ENCODE data around the gene CPSF2. TPM values are rescaled to one million over a fixed set of nuclear protein-coding genes. Genes with fewer than 3 reads are reported as not detected.

Gene CPSF2
- total and polyA plus RNA-seq, 2 of the 13 experiments (the other 11 are each of a cell fraction or from before 2014, with no cell fraction given): 14.3 to 67.9 TPM

DNA sequence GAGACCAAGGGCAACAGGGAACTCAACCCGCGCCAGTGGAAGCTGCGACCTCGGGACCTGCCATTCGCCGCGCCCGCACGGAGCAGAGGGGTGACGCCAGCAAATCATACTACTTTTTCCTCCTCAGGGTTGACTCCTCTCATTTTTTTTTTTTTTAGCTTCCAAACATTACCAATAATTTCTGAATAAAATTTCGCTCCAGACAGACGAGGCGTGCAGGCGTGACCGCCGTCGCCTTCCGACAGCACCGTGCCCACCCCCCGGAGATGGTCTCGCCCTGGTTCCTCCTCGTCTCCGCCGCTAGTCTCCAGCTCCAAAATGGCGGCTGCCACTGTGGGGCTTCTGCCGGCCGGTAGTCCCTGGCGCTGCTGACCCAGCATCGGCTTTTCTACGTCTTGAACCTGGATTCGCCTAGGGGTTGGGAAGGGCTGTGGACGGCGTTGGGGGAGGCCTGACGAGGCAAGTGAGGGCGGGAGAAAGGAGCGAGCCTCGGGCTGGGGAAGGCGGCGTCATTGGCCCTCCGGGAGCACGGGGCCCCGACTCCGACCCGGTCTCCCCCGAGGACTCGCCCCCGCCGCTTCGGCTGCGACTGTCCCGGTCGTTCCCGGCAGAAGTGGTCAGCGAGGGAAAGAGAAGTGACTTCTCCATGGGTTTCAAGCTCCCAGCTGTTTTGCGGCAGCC is at the start of gene CPSF2, which contains the start of gene NDUFB1 (continued):
- TF ChIP-seq, protein P1, sequence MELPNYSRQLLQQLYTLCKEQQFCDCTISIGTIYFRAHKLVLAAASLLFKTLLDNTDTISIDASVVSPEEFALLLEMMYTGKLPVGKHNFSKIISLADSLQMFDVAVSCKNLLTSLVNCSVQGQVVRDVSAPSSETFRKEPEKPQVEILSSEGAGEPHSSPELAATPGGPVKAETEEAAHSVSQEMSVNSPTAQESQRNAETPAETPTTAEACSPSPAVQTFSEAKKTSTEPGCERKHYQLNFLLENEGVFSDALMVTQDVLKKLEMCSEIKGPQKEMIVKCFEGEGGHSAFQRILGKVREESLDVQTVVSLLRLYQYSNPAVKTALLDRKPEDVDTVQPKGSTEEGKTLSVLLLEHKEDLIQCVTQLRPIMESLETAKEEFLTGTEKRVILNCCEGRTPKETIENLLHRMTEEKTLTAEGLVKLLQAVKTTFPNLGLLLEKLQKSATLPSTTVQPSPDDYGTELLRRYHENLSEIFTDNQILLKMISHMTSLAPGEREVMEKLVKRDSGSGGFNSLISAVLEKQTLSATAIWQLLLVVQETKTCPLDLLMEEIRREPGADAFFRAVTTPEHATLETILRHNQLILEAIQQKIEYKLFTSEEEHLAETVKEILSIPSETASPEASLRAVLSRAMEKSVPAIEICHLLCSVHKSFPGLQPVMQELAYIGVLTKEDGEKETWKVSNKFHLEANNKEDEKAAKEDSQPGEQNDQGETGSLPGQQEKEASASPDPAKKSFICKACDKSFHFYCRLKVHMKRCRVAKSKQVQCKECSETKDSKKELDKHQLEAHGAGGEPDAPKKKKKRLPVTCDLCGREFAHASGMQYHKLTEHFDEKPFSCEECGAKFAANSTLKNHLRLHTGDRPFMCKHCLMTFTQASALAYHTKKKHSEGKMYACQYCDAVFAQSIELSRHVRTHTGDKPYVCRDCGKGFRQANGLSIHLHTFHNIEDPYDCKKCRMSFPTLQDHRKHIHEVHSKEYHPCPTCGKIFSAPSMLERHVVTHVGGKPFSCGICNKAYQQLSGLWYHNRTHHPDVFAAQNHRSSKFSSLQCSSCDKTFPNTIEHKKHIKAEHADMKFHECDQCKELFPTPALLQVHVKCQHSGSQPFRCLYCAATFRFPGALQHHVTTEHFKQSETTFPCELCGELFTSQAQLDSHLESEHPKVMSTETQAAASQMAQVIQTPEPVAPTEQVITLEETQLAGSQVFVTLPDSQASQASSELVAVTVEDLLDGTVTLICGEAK (IDR thresholded peaks at IDR 0.05): no peak
- TF ChIP-seq, protein P1 (CRISPR knock-in tag; IDR thresholded peaks at IDR 0.05): peak; percentile 72; the same call in 1 of the 2 replicates
- TF ChIP-seq ATF5 (CRISPR knock-in tag; IDR thresholded peaks at IDR 0.05; ENCODE audit: low read depth) (peak; percentile 54; the same call in 1 of the 2 replicates), GZF1 (CRISPR knock-in tag; IDR thresholded peaks at IDR 0.05) (peak; percentile 63; the same call in 1 of the 2 replicates), NPAS2 (CRISPR knock-in tag; IDR thresholded peaks at IDR 0.05; ENCODE audit: borderline replicate concordance) (no peak), SRF (IDR thresholded peaks at IDR 0.05; ENCODE audit: low read depth, low read length) (no peak), KLF15 (CRISPR knock-in tag; IDR thresholded peaks at IDR 0.05; ENCODE audit: borderline replicate concordance) (no peak), SIX1 (CRISPR knock-in tag; IDR thresholded peaks at IDR 0.05; ENCODE audit: borderline replicate concordance) (no peak), ZNF12 (CRISPR knock-in tag; IDR thresholded peaks at IDR 0.05) (no peak), ZNF138 (CRISPR knock-in tag; IDR thresholded peaks at IDR 0.05; ENCODE audit: low read depth) (no peak), UBTF (CRISPR knock-in tag; IDR thresholded peaks at IDR 0.05) (peak; percentile 88), ZNF713 (CRISPR knock-in tag; IDR thresholded peaks at IDR 0.05) (no peak), GATAD1 (CRISPR knock-in tag; IDR thresholded peaks at IDR 0.05) (peak; percentile 64; the same call in 1 of the 2 replicates), CHD2 (IDR thresholded peaks at IDR 0.05; ENCODE audit: low read depth, low read length) (no peak)
- TF ChIP-seq, protein P2, sequence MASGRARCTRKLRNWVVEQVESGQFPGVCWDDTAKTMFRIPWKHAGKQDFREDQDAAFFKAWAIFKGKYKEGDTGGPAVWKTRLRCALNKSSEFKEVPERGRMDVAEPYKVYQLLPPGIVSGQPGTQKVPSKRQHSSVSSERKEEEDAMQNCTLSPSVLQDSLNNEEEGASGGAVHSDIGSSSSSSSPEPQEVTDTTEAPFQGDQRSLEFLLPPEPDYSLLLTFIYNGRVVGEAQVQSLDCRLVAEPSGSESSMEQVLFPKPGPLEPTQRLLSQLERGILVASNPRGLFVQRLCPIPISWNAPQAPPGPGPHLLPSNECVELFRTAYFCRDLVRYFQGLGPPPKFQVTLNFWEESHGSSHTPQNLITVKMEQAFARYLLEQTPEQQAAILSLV (CRISPR knock-in tag; IDR thresholded peaks at IDR 0.05; ENCODE audit: borderline replicate concordance): peak; percentile 68
